Endothelial cell of umbilical vein (primary cell): ENCODE data around the gene CDKL4.

Experiments
- EZH2 ChIP-seq: IDR thresholded peaks from 2 replicates; pipeline ENCODE4 v1.6.1; 2012; ENCODE audit warnings: borderline replicate concordance, low read depth, mild to moderate bottlenecking, moderate library complexity, low read length, inconsistent platforms; ENCODE audit not compliant: severe bottlenecking
- FOS ChIP-seq: IDR thresholded peaks from 2 replicates; pipeline ENCODE4 v1.6.1; 2011; ENCODE audit warnings: mild to moderate bottlenecking, low read length, moderate library complexity, borderline replicate concordance; ENCODE audit not compliant: insufficient read depth
- JUN ChIP-seq: IDR thresholded peaks from 2 replicates; pipeline ENCODE4 v1.6.1; 2011; ENCODE audit warnings: borderline replicate concordance, low read depth; ENCODE audit not compliant: insufficient read length, insufficient read depth
- MYC ChIP-seq: IDR thresholded peaks from one replicate; pipeline ENCODE4 v1.6.1; 2011; ENCODE audit warnings: mild to moderate bottlenecking, low read depth, low read length
- POLR2A ChIP-seq: IDR thresholded peaks from 2 replicates; pipeline ENCODE4 v1.6.1; 2012; ENCODE audit warnings: low read depth, mild to moderate bottlenecking, control low read depth, low read length
- POLR2AphosphoS5 ChIP-seq: IDR thresholded peaks from 2 replicates; pipeline ENCODE4 v1.6.1; 2012; ENCODE audit warnings: low read depth, mild to moderate bottlenecking, control low read depth, low read length, moderate library complexity; ENCODE audit not compliant: insufficient read depth
- TF ChIP-seq, protein P1 (sequence below), 2 donors: IDR thresholded peaks; 1 replicate in 1 of 2; 2 replicates in 1 of 2; pipeline ENCODE4 v1.5.1; 2011; ENCODE audit warnings: low read length in 2 of 2, mild to moderate bottlenecking in 2 of 2, moderate library complexity in 2 of 2, control low read depth in 1 of 2, inconsistent platforms in 1 of 2, low read depth in 1 of 2; ENCODE audit not compliant: insufficient read depth in 1 of 2; ENCODE audit errors: extremely low read depth in 1 of 2
- TF ChIP-seq, protein P2 (sequence below): IDR thresholded peaks from 2 replicates; pipeline ENCODE4 v1.6.1; 2011; ENCODE audit not compliant: insufficient read depth, insufficient read length

DNA sequence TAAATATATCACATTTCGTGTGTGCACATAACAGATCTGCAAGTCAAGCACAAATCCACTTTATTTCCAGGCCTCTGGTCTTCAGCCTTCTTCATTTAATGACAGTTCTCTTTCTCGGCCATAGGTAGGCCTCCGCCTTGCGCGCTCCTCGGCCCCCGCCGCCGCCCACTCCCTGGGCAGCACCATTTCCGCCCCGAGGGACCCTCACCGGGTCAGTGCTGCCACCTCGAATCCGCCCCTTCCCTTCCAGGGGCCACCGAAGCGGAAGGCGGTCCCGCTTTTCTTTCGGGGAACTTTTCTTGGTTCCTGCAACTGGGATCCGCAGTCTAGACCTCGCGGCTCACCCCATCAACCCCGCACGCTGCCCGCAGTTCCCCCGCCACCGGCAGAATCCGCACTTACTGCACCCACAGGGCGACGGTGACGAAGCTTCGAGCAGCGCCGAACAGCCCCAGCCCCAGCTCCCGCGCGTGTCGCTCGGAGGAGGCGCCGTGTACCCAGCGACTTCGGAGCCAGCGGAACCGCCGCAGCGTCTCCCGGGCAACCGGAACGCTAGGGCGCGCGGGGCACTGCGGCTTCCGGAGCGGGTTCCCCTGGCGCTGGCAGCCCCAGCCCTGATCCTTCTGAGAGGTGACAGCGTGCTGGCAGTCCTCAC is at the start of gene CDKL4:
- TF ChIP-seq, protein P1, sequence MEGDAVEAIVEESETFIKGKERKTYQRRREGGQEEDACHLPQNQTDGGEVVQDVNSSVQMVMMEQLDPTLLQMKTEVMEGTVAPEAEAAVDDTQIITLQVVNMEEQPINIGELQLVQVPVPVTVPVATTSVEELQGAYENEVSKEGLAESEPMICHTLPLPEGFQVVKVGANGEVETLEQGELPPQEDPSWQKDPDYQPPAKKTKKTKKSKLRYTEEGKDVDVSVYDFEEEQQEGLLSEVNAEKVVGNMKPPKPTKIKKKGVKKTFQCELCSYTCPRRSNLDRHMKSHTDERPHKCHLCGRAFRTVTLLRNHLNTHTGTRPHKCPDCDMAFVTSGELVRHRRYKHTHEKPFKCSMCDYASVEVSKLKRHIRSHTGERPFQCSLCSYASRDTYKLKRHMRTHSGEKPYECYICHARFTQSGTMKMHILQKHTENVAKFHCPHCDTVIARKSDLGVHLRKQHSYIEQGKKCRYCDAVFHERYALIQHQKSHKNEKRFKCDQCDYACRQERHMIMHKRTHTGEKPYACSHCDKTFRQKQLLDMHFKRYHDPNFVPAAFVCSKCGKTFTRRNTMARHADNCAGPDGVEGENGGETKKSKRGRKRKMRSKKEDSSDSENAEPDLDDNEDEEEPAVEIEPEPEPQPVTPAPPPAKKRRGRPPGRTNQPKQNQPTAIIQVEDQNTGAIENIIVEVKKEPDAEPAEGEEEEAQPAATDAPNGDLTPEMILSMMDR (IDR thresholded peaks at IDR 0.05; ENCODE audit: extremely low read depth in 1 of 2, insufficient read depth in 1 of 2, low read depth in 1 of 2, low read length in 2 of 2) = no peak
- TF ChIP-seq POLR2A (no peak), EZH2 (no peak), JUN (no peak), POLR2AphosphoS5 (no peak), FOS (no peak), MYC (no peak)
- TF ChIP-seq, protein P2, sequence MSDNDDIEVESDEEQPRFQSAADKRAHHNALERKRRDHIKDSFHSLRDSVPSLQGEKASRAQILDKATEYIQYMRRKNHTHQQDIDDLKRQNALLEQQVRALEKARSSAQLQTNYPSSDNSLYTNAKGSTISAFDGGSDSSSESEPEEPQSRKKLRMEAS = no peak
